HG02763 (cell line): ENCODE results near the gene MYO6.
"Not testable (repeated sequence)": the region's sequence is repeated elsewhere in the genome, so short reads cannot be mapped to it uniquely, and the experiment has no call there.

Source experiments
- ATAC-seq: cut with Tn5 transposase; IDR thresholded peaks from one replicate; pipeline ENCODE4 v1.9.1; 2021; ENCODE audit warnings: mild to moderate bottlenecking, moderate library complexity; ENCODE audit not compliant: unreplicated experiment

The MYO6 gene

DNA sequence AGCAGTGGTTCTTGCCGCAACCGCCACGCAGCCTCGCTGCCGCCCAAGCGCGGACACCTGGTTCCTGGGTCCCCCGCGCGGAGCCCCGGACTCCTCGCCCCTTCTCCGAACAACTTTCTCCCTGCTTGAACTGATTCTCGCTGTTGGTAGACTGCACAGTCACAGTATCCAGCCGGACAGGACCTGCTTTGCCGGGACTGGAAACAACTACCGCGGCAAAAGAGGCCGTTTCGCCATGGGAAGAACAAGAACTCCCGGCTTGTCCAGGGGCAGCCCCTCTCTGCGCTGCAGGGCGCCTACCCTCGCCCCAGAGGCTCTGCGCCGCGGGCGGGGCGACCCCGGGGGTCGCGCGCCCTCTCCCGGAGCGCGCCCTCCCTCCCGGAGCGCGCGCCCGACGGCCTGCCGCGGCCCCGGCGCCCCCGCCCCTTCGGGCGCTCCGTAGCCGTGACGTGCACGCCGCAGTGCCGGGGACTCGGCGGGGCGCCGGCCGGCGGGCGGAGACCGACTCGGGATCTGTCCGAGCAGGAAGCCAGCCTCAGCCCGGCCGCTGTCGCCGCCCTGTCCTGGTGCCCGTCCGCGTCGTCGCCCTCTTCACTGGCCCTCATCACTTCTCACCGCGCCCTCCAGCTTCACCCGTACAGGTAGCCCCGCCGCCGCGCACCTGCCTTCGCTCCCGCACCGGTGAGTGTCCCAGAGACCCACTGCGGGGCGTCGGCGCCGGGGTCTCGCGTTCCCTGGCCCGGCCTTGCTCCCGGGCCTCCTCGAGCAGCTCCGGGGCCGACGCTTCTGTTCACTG lies at the start of gene MYO6:
TSS of gene MYO6 (plus strand) at position 497 of the 796 bp plus-strand sequence. CDS start 68,309 bp downstream, outside the sequence.
- peak; percentile 81 for ATAC-seq

DNA sequence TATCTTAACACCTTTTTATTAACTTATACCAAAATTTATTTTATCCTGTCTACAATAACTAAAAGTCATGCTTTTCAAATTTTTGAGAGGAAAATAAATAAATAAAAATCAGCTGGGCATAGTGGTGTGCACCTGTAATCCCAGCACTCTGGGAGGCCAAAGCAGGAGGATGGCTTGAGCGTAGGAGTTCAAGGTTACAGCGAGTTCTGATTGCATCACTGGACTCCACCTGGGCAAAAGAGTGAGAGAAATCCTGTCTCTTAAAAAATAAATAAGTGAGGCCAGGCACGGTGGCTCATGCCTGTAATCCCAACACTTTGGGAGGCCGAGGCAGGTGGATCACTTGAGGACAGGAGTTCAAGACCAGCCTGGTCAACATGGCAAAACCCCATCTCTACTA lies 40.7 kb upstream of the MYO6 start:
- ATAC-seq: not testable (repeated sequence)

DNA sequence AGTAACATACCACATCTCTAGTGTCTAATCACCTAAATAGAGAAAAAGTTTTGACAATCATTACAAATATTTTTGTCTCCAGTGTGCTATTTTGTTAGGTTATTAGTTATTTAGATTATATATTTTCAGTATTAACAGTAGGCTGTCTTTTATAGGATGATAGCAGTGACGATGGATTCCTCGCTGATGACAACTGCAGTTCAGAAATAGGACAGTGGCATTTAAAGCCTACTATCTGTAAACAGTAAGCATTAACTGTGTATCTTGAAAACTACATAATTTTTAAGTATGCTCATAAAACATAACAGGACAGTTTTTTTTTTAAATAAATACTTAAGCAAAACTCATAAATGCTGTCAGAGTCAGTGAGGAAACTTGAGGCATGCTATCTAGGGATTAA lies 37.9 kb upstream of the MYO6 start:
- no peak for ATAC-seq

DNA sequence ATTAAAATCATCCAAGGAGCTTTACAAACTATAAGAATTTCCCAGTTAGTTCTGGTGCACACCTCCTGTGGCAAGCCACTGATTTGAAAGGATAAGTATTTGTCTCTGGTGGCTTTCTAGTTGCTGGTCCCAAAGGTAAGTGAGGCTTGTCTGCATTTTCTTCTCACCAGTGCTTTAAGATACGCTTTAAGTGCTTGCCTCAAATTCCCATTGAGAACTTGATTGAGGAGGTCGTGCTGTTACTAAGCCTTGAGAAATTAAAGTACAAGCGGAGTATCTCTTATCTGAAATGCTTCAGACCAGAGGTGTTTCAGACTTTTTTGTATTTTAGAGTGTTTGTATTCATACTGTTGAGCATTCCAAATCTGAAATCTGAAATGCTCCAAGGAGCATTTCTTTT lies 29.9 kb upstream of the MYO6 start:
- ATAC-seq: no peak

DNA sequence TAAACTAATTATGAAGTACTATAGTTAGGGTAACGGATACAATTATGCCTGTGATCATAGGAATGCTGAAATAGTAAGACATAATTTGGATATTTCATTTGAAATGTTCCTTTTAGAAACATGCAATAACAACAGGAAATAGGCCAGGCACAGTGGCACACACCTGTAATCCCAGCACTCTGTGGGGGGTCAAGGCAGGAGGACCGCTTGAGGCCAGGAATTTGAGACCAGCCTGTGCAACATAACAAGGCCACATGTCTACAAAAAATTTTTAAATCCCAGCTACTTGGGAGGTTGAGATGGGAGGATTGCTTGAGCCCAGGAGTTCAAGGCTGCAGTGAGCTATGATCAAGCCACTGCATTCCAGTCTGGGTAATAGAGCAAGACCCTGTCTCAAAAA lies 25.7 kb upstream of the MYO6 start:
- ATAC-seq: no peak

DNA sequence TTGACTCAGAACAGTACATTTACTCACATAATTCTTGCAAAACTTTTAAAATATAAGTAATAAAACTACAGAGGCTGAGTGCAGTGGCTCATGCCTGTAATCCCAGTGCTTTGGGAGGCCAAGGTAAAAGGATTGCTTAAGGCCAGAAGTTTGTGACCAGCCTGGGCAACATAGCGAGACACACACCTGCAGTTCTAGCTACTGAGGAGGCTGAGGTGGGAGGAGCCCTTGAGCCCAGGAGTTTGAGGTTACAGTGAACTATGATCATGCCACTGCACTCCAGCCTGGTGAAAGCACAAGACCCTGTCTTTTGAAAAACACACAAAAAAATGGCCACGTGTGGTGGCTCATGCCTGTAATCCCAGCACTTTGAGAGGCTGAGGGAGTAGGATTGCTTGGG lies 21.8 kb upstream of the MYO6 start:
- ATAC-seq: no peak

DNA sequence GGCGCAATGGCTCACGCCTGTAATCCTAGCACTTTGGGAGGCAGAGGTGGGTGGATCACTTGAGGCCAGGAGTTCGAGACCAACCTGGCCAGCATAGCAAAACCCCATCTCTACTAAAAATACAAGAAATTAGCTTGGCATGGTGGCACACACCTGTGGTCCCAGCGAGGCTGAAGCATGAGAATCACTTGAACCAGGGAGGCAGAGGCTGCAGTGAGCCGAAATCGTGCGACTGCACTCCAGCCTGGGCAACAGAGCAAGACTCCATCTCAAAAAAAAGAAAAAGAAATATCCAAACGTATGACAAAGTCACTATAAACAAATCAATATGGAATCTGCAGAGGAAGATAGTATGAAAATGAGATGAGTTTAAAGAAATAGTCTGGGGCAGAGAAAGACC lies 18.0 kb upstream of the MYO6 start:
- not testable (repeated sequence) for ATAC-seq

DNA sequence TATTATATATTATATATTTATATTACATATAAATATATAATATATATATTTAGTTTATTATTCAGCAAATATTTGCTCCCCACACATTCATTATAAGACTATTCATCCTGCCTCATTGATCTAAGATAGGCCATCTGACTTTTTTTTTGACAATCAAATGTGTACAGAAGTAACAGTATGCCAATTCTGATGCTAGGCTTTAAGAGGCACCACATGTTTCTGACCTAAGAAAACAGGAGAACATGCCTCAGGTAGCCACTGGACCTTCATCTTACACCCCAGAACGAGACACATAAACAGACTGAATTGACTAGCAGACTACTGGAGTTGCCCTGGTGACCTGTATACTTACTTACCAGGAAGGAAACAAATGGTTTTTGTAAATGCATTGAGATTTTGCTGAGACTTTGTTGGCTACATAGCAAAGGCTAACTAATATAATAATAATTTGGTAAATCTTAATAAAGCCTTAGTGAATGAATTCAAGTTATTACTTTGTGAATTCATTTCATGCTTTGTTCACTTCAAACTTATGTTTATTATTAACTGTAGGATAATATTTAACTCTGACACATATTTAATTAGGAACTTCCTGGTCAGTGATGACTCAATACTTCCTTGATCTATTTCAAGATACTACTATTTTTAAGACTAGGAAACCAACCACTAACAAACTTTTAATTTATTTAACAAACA lies 13.4 kb upstream of the MYO6 start:
- ATAC-seq: peak; percentile 72

DNA sequence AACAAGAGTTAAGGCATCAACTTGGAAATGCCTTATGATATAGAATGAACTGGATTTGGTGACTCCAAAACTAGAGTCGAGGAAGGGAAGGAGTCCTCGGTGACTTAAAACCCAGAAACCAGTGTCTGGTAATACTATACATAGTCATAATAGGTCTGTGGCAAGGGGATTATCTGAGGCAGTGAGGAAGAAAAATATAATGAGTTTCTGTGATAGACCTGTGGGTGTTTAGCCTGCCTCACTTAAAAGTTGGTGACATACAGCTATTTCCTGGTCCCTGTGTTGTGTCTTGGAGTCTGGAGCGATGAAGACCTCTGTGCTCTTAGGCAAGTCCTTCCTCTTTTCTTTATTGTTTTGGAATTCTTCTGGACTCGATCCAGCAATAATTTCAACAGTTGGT lies 5.1 kb upstream of the MYO6 start:
- no peak for ATAC-seq

DNA sequence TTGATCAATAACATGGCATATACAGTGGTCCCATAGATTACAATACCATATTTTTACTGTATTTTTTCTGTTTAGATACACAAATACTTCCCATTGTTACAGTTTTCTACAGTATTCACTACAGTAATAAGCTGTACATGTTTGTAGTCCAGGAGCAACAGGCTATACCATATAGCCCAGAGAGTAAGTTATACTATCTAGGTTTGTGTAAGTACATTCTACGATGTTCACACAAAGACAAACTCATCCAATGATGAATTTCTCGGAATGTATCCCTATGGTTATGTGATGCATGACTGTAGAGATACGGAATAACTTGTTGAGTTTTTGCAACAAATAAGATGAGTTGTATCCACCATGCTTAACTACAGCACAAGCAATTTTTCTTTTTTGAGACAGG lies 3.6 kb upstream of the MYO6 start:
- ATAC-seq: no peak

DNA sequence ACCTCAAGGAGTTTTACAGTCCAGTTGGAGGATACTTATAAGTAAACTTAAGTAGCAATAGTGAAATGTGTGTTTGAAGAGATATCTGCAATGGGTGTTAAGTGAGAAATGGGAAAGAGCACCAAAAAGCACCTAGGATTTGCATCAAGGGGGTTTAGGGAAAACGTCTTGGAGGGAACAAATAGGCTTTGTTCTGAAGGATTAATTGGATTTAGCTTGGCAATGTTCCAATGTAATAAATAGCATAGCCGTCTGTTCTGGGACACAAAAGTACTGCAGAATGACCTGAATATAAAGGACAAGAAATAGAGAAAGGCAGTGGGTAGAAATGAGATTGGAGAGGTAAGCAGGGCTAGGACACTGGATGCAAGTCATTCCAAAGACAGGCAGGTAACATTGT lies 2.8 kb upstream of the MYO6 start:
- no peak for ATAC-seq

DNA sequence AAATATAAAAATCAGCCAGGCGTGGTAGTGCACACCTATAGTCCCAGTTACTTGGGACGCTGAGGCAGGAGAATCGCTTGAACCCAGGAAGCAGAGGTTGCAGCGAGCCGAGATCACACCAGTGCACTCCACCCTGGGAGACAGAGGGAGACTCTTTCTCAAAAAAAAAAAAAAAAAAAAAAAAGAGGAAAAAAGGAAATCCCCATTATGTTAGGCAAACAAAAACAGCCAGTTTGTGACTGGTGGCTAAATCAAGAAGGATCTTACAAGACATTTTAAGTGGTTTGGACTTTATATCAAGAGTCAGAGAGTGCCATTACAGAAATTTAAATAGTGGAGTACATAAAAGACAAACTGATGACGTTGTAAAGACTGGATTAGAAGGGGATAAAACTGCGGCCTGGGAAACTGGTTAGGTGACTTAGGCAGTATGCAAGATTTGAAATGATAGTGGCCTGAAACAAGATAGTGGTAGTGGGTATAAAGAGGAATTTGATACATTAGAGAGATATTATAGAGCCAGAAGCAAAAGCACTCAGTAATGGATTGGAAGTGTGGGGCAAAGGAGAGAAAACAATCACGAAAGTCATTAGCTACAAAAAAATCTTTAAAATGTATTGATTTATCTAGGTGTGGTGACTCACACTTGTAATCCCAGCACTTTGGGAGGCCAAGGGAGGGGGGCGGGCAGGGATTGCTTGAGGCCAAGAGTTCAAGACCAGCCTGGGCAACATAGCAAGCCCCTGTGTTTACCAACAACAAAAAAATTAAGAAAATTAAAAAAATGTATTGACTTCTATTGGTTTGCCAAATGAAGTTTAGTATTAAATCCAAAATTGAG lies 1.7 kb upstream of the MYO6 start:
- ATAC-seq: no peak

DNA sequence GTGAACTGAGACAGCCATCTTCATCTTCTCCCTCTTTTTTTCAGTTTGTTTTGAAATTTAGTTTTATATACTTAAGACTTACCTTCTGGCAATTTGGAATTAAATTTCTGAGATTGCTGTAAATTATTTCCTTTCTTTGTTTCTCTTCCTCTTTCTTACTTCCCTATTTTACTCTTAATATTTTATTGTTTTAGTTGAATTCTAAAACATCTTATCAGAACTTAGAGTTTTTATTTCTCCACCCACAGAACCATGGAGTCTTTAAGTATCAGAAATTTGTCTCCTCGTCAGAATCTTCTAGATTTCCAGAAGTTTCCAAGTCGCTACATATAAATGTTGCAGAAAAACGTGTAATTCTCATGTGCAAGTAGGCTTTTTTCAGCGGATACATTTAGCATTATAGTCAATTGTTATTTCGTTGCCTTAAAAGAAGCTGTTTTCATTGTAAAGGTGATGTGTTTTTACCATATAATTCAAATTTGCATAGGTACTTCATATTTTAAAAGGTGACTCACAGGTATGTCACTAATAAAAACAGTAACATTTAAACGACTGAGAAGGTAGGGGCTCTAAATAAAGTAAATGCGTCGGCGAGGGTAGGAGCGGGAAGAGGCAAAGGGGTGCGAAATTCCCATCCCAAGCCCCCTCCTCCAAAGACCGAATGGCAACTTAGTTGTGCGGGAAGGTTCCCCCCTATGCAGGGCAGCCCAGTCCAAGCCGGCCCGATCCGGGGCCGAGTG lies 866 bp upstream of the MYO6 start:
- ATAC-seq: no peak

DNA sequence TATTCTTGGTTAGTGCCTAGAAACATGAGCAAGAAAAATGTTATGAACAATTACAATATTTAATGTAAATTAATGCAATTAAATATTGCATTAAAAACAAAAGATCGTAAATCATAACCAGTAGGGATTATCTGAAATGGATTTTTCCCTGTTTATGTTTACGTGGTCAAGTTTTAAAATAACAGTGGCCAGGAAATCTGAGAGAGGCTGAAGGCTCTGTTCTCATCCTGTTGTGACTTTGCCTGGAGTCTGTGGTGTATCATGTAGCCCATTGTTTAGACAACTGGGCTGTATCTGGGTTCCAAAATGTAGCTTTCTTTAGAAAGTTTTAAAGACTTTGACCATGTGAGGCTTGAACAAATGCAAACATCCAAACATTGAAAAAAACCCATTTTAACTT lies 2.4 kb downstream of the MYO6 start:
- no peak for ATAC-seq

DNA sequence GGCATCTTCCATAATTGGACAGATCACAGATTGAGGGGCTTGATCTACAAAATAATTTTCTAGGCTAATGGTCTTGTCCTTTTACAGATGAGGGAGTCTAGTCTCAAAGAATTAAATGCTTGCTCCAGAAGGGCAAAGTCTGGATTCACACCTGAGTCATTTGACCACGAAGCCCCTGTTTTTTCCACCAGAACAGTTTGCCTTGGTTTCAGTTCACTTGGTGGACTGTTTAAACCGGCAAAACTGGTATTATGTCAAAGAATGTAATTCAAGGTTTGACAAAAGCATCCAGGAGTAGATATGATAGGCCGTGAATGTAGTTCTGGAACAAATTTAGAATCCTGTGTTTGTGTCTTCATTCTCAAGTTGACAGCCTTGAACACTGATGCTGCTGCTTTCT lies 3.3 kb downstream of the MYO6 start:
- ATAC-seq: no peak

DNA sequence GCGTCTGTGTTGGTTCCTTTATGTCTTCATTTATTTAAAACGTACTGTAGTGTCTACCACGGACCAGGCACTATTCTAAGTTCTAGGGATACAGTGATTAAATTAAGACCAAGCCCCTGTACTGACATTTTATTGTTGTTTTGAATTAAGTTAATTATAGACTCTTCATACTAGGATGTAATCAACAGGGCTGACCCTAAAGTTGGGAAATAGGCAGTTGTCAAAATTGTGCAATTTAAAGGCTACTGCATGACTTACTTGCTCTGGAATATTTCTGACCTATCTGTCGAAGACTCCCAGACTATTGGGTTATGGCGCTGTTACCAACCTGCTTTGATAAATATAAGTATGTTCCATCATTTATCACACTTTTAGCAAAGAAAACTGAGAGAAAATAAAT lies 6.7 kb downstream of the MYO6 start:
- ATAC-seq: no peak

DNA sequence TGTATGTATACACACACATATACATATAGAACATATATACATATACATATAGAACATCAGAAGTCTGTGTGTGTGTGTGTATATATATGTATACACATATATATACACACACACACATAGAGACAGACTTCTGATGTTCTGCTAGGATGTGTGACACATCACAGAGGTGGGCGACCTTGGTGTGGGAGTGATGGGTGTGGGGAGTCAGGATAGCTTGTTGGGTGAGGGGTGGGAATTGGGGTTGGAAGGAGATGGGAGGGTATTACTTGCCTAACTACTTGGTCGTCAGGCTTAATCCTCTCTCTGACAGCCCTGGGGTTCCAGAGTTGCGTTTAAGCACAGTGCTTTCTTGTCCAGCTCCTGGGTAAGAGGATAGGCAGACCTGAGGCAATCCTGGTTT lies 8.3 kb downstream of the MYO6 start:
- no peak for ATAC-seq

DNA sequence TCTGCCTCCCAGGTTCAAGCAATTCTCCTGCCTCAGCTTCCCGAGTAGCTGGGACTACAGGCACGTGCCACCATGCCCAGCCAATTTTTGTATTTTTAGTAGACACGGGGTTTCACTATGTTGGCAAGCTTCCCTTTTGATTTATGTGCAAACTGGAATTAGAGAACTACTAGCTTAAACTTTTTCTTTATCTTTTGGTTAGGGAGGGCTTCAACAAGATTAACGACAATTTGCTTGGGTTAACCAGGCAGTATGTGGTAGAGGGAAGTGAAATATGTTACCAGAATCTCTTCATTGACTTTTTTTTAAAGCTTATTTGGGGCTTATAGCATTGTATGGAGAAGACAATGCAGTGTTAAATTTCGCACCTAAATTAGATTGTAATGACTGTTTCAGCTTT lies 9.0 kb downstream of the MYO6 start:
- no peak for ATAC-seq

DNA sequence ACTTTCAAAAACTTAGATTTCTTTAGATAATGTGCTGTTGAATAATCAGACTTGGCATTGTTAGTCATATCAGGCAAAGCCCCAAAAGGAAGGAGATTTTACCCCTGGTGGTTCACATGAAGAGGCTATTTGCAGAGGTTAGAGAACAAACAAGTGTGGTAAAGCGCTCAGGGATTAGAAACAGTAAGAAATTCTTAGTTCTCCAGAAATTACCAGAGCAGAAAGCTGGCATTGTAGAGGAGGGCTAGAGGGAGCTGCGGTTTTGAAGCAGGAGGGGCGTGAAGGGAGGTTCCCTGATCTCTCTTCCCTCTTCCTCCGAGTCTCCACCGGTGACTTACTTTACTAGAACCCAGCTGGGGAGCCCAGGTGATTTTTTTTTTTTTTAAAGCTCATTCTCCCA lies 10.2 kb downstream of the MYO6 start:
- no peak for ATAC-seq

DNA sequence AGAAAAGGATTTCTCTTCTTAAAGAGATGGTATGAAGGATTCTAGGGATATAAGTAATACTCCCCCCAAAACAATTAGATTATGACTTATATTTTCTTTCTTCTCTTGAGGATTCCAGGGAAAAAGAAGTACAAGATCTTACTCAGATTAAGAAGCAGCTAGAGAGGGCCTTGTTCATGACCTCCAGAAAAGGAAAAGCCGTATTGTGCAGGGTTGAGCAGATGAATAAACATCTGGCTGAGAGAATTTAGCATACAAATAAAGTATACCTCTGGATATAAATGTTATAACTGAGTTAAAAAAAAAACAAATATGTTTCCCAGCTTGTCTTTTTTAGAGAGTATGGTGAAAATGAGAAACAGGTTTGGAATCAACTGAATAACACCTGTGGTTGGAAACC lies 11.3 kb downstream of the MYO6 start:
- no peak for ATAC-seq

DNA sequence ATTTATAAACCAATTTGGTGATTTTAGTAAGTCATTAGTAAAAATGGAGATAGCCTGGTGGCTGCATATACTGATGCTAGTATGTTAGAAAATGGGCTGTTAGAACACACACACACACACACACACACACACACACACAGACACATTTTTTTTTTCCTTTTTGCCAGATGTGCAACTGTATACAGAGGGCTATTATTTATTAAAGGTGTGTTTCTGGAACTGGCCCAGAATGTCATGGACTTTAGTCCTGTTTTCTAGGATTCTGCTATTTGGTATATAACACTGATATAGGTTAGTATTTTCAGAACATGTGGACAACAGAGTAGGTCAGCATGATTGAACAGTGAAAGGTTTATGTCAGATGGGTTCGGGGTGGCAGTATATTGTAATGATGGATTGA lies 12.4 kb downstream of the MYO6 start:
- no peak for ATAC-seq
